T-helper 17 cell (primary cell): ENCODE data around the gene NKAIN4. TPM values are rescaled to one million over a fixed set of nuclear protein-coding genes. Genes with fewer than 3 reads are reported as not detected.

Source experiments
- ATAC-seq: fragments of 150-1000 bp; cut with Tn5 transposase; 2 replicates; pipeline ENCODE4 v1.10.0; 2021; ENCODE audit warnings: mild to moderate bottlenecking, moderate library complexity
- DNase-seq, 3 donors: peaks; one replicate each; pipeline versions ENCODE4 v3.0.0 to v3.0.0-alpha.2; 2020 to 2021
- H3K9me3 ChIP-seq: one replicate; pipeline ENCODE4 v1.7.0; 2013; ENCODE audit warnings: low read length, mild to moderate bottlenecking; ENCODE audit not compliant: control insufficient read depth, poor library complexity, severe bottlenecking
- H3K27ac Mint-ChIP-seq: one replicate; pipeline ENCODE4 v1.8.0; 2022; ENCODE audit warnings: mild to moderate bottlenecking, moderate library complexity, mixed read lengths
- H3K27me3 Mint-ChIP-seq: one replicate; pipeline ENCODE4 v1.8.0; 2022; ENCODE audit warnings: mixed read lengths
- H3K36me3 Mint-ChIP-seq: one replicate; pipeline ENCODE4 v1.8.0; 2022; ENCODE audit warnings: low read depth, mixed read lengths
- H3K4me1 Mint-ChIP-seq: one replicate; pipeline ENCODE4 v1.8.0; 2022; ENCODE audit warnings: mild to moderate bottlenecking, mixed read lengths
- H3K4me3 Mint-ChIP-seq: one replicate; pipeline ENCODE4 v1.8.0; 2022; ENCODE audit warnings: mild to moderate bottlenecking, moderate library complexity, mixed read lengths
- total RNA-seq, 4 donors: library from RNA in 2 of 4; stranded (reverse) in 2 of 4; gene quantifications; one replicate each; pipeline ENCODE4 v1.2.3 and lab custom pipeline; 2022 to 2026

The NKAIN4 gene
- total RNA-seq, 2 donors from 2014 or later, result not detected

- Mint-ChIP-seq H3K4me3 (no peak overlapping the region), H3K27ac (no peak overlapping the region)
Measured at GRCh38 chr20:63217706-63218105, 36.6 kb downstream of the NKAIN4 start.

DNA sequence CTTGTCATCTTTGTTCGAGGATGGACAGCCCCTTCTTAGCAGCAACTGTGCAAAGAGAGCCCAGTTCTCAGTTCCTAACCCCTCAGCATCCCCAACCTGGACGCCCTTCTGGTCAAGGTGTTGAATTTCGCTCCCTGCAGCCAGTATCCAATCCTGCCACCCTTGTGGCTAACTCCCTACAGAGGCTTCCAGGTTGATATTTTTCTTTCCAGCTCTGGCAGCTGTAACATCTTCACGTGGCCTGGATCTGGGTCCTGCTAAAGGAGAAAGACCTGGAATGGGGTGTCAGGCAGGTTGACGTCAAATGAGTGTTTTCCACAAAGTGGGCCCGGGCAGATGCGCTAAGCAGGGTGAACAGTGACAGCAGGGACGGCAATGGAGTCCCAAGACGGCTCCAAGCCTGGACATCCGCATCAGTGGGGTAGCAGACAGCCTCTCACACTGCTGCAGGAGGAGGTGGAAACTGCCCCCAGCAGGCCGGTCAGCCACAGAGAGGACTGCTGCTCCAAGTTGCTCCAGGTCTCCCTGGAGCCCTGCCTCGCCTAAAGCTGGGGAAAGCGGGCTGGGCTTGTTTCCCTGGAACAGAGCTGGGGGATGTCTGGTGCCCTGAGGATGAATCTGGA is 37.3 kb downstream of the NKAIN4 start:
- ATAC-seq (no peak), DNase-seq (no peak)

More at GRCh38 chr20:63217706-63218105, 36.6 kb downstream of the NKAIN4 start:
- no peak for DNase-seq
- Mint-ChIP-seq H3K4me1 (peaks cover 20% of the 10 kb centered on the region), H3K27me3 (peaks cover 9% of the 10 kb centered on the region), H3K36me3 (no peaks in the 10 kb centered on the region)
- ATAC-seq, result no peak
- H3K9me3 ChIP-seq, result no peaks in the 10 kb centered on the region

GRCh38 chr20:63216041-63216848 is 38.0 kb downstream of the NKAIN4 start, which contains the start of gene YTHDF1:
Gene YTHDF1 (minus strand): TSS chr20:63216131. CDS start chr20:63215892, 239 bp downstream.
- peak within 1 kb of the TSS; percentile 92 for H3K4me3 Mint-ChIP-seq

More for the DNA sequence above, 37.3 kb downstream of the NKAIN4 start:
- Mint-ChIP-seq H3K27me3 (peaks cover 9% of the 10 kb centered on the region), H3K36me3 (no peaks in the 10 kb centered on the region), H3K27ac (peak overlapping the region; percentile 74), H3K4me1 (peaks cover 25% of the 10 kb centered on the region), H3K4me3 (peak overlapping the region; percentile 87)
- H3K9me3 ChIP-seq, result no peaks in the 10 kb centered on the region

DNA sequence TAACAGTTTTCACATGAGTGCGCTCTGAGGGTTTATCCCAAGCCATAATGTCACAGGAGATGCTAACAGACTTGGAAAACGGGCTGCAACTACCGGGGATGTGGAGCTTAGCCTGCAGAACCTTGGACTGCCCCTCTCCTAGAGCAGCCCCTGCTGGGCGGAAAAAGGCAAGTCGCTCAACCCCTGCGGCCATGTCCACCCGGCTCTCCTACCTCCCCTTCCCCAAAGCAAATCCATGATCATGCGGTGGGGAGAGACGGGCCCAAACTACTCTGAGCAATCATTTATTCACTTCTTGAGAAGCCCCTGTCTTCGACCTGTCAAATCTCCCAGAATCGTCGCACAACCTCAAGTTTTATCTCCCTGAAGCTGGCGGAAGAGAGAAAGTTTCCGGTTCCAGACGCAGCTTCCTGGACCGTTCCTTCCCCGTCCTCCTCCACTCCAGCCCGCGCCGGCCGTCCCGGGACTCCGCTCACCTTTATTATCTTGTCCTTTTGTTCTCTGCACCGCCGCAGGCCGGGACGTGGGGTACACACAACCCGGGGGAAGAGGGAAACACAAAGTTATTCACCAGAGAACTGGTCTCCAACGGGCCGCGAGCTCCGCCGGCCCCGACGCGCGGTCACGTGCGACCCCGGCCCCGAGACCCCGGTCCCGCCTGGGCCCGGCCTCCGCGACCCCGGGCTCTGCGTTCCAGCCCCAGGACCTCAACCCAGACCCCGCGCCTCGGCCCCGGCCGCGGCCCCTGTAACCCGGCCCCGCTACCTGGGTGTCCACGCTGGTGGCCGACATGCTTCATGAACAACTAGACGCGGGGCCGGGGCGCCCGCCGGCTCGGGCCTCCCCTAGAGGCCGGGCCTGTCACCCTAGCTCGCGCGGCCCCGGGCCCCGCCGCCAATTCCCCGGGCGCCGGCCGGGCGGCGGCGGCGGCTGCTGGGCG is 38.9 kb downstream of the NKAIN4 start:
- no peaks in the 10 kb centered on the region for H3K36me3 Mint-ChIP-seq
- H3K27me3 Mint-ChIP-seq, result peaks cover 4% of the 10 kb centered on the region
- H3K4me3 Mint-ChIP-seq, result peak overlapping the region; percentile 92
- peaks cover 33% of the 10 kb centered on the region for H3K4me1 Mint-ChIP-seq
- ATAC-seq (no peak), DNase-seq (no peak)
- no peaks in the 10 kb centered on the region for H3K9me3 ChIP-seq
- H3K27ac Mint-ChIP-seq, result peak overlapping the region; percentile 91

More at GRCh38 chr20:63216041-63216848, 38.0 kb downstream of the NKAIN4 start, which contains the start of gene YTHDF1:
- DNase-seq (peak; percentile 93 to 94 (median 93)), ATAC-seq (peak; percentile 93)
- Mint-ChIP-seq H3K27ac (peak within 1 kb of the TSS; percentile 91), H3K36me3 (no peaks in the 10 kb centered on the region), H3K27me3 (peaks cover 9% of the 10 kb centered on the region), H3K4me1 (peaks cover 27% of the 10 kb centered on the region)
- H3K9me3 ChIP-seq, result no peaks in the 10 kb centered on the region

DNA sequence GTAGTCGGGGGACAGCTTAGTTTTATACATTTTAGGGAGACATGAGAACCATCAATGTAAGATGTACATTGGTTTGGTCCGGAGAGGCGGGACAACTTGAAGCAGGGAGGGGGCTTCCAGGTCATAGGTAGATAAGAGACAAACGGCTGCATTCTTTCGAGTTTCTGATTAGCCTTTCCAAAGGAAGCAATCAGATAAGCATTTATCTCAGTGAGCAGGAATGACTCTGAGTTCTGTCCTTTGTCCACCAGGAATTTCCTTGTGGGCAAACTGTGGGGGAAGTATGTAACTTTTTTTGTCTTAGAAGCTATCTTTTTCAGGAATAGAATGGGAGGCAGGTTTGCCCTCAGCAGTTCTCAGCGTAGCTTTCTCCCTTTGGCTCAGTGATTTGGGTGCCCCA is 39.7 kb downstream of the NKAIN4 start:
- Mint-ChIP-seq H3K27me3 (no peaks in the 10 kb centered on the region), H3K27ac (peak overlapping the region; percentile 77), H3K4me1 (peaks cover 35% of the 10 kb centered on the region), H3K36me3 (peaks cover under 1% of the 10 kb centered on the region), H3K4me3 (peak overlapping the region; percentile 92)
- H3K9me3 ChIP-seq, result no peaks in the 10 kb centered on the region
- DNase-seq (no peak), ATAC-seq (no peak)

DNA sequence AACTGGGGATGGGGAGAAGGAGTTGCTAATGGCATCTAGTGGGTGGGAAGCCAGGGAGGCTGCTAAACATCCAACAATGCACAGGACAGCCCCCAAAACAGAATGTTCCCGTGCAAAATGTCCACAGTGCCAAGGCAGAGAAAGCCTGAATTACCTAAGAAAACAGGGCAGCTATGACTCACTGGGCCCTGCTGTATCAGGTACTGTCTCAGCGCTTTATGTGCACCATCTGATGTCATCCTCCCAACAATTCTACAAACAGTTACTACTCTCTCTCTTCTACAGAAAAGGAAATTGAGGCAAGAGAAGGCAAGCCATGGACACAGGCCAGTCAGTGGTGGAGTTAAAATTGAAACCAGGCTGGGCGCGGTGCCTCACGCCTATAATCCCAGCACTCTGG is 41.5 kb downstream of the NKAIN4 start:
- Mint-ChIP-seq H3K27ac (peak overlapping the region; percentile 74), H3K36me3 (peaks cover 5% of the 10 kb centered on the region), H3K27me3 (no peaks in the 10 kb centered on the region), H3K4me3 (no peak overlapping the region), H3K4me1 (peaks cover 40% of the 10 kb centered on the region)
- no peak for DNase-seq
- H3K9me3 ChIP-seq, result no peaks in the 10 kb centered on the region
- ATAC-seq, result no peak

DNA sequence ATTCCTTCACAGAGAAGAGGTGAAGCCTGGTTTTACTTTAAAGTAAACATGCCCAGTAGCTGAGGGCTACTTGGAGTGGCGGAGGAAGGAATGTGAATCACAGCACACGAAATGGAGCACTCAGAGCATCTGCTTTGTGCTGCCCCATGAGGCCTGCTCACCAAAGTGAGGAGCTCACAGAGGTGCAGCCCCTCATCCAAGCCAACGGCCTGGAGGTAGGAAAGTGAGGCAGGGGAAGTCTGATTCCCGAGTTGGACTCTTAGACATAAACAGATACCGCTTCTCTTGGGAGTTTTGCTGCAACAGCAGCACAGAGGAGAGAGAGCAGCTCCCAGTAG is 41.9 kb downstream of the NKAIN4 start:
- no peaks in the 10 kb centered on the region for H3K9me3 ChIP-seq
- Mint-ChIP-seq H3K36me3 (peaks cover 5% of the 10 kb centered on the region), H3K4me1 (peaks cover 42% of the 10 kb centered on the region), H3K27ac (peak overlapping the region; percentile 74), H3K27me3 (no peaks in the 10 kb centered on the region), H3K4me3 (no peak overlapping the region)
- DNase-seq (no peak), ATAC-seq (no peak)

DNA sequence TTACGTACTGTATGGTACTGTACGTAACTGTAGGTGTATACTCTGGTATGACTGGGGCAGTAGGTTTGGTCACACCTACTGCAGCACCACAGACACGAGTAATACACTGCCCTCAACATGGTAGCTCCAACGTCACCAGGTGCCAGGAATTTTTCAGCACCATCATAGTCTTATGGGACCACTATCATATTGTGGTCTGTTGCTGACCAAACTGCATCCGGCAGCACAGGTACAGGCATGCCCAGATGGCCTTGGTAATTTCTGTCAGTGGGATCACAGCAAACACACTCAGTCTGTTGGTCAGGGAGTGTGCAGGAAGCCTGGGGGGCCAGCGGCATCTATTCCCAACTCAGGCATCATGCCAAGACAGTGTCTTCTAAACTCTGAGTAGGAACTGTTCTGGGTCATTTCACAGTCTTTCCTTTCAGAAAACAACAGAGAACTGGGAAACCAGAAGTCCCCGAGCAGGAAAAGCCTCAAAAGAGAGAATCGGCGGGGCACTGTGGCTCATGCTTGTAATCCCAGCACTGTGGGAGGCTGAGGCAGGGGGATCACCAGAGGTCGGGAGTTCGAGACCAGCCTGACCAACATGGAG is 44.2 kb downstream of the NKAIN4 start:
- H3K4me1 Mint-ChIP-seq, result peaks cover 49% of the 10 kb centered on the region

DNA sequence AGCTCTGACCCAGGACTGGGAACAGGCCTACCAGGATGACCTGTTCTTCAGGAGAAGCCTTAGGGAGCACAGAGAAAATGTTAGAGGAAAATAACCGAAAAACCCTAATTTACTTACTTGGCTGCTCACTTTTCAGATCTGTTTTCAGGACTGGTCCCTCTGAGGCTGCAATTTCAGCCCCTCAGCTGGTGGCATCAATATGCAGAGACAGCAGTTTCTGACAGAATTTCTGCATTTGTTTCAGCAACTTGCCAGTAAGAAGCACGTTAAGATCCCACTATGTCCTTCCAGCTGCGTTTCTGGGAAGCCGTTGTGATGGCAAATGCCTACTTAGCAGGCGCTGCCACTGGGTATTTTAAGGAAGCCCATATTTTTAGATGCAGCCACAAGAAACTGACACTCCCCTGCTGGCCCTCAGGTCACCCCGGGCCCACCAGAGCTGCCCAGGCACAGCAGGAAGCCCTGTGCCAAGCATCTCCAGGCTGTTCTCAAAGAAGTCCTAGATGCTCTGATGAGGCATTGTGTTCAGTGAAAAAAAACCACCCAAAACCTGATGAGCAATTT is 45.8 kb downstream of the NKAIN4 start:
- no peaks in the 10 kb centered on the region for H3K27me3 Mint-ChIP-seq
- H3K9me3 ChIP-seq, result no peaks in the 10 kb centered on the region
- H3K4me1 Mint-ChIP-seq, result peaks cover 36% of the 10 kb centered on the region
- ATAC-seq (no peak), DNase-seq (no peak)
- peaks cover 7% of the 10 kb centered on the region for H3K36me3 Mint-ChIP-seq
- no peak overlapping the region for H3K4me3 Mint-ChIP-seq
- H3K27ac Mint-ChIP-seq, result no peak overlapping the region

More for the DNA sequence above, 44.2 kb downstream of the NKAIN4 start:
- Mint-ChIP-seq H3K27ac (no peak overlapping the region), H3K36me3 (peaks cover 7% of the 10 kb centered on the region), H3K27me3 (no peaks in the 10 kb centered on the region), H3K4me3 (no peak overlapping the region)
- no peaks in the 10 kb centered on the region for H3K9me3 ChIP-seq
- no peak for DNase-seq
- ATAC-seq, result no peak

- no peak for ATAC-seq
- Mint-ChIP-seq H3K27ac (peak overlapping the region; percentile 53), H3K27me3 (no peaks in the 10 kb centered on the region), H3K4me1 (peaks cover 30% of the 10 kb centered on the region), H3K4me3 (no peak overlapping the region), H3K36me3 (peaks cover 7% of the 10 kb centered on the region)
- no peak for DNase-seq
- no peaks in the 10 kb centered on the region for H3K9me3 ChIP-seq
Measured at GRCh38 chr20:63206878-63207277, 47.4 kb downstream of the NKAIN4 start.

DNA sequence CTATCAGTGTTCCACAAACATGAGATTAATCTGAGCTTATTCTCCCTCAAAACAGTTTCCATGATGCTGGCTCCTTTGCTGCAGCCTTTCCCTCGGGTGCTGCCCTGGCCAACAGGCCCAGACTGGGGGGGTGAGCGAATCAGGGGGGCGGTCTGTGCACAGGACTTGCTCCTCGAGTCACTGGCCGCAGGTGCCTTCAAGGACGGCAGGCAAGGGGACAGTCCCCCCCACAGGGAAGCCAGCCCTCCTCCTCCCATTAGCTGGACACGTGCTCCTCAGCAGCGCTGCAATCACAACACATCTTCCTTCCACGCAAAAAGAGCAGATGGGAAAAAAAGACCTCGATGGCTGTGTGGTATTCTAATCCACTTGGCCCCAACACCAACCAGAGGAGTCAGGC is 48.4 kb downstream of the NKAIN4 start:
- no peak overlapping the region for H3K4me3 Mint-ChIP-seq
- no peak for DNase-seq
- H3K36me3 Mint-ChIP-seq, result peaks cover 7% of the 10 kb centered on the region

GRCh38 chr20:63204362-63204761 is 49.9 kb downstream of the NKAIN4 start:
- Mint-ChIP-seq H3K27ac (no peak overlapping the region), H3K4me1 (peaks cover 27% of the 10 kb centered on the region), H3K4me3 (no peak overlapping the region), H3K27me3 (no peaks in the 10 kb centered on the region), H3K36me3 (peaks cover 5% of the 10 kb centered on the region)
- no peaks in the 10 kb centered on the region for H3K9me3 ChIP-seq
- no peak for ATAC-seq
- no peak for DNase-seq

More for the DNA sequence above, 48.4 kb downstream of the NKAIN4 start:
- no peak for ATAC-seq
- Mint-ChIP-seq H3K4me1 (peaks cover 31% of the 10 kb centered on the region), H3K27me3 (no peaks in the 10 kb centered on the region), H3K27ac (peak overlapping the region; percentile 53)
- no peaks in the 10 kb centered on the region for H3K9me3 ChIP-seq
